GM21528 (cell line): ENCODE results near the gene TMUB1.
"Not testable (repeated sequence)": the region's sequence is repeated elsewhere in the genome, so short reads cannot be mapped to it uniquely, and the experiment has no call there.

Source experiments
- ATAC-seq: cut with Tn5 transposase; IDR thresholded peaks from one replicate; pipeline ENCODE4 v1.9.1; 2021; ENCODE audit warnings: mild to moderate bottlenecking, moderate library complexity; ENCODE audit not compliant: unreplicated experiment, low FRiP score

The TMUB1 gene

DNA sequence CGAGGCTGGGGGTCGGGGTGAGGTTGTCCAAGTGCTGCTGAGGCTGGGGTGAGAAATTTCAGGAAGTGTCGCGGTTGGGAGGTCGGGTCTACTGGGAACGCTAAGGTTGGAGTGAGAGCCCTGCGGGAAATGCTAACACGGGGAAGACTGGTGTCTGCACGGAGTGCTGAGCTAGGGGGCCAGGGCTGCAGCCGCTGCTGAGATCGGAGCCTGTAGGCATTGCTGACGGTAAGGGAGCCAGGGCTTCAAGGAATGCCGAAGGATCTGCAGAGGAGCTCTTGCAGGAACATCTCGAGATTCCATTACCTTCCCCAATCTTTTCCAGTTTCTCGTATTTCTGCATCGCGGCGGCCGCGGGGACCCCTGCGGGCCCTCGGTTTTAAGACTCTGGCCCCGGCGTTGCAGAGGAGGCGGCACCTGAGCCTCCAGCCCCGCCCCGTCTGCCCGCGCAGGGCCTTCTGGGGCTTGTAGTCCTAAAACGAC, 25.7 kb downstream of the TMUB1 start, which contains the start of gene CDK5:
Gene CDK5 (minus strand): TSS at position 392 of the 483 bp plus-strand sequence. CDS start 49 bp downstream, at position 343.
- ATAC-seq = peak; percentile 15

DNA sequence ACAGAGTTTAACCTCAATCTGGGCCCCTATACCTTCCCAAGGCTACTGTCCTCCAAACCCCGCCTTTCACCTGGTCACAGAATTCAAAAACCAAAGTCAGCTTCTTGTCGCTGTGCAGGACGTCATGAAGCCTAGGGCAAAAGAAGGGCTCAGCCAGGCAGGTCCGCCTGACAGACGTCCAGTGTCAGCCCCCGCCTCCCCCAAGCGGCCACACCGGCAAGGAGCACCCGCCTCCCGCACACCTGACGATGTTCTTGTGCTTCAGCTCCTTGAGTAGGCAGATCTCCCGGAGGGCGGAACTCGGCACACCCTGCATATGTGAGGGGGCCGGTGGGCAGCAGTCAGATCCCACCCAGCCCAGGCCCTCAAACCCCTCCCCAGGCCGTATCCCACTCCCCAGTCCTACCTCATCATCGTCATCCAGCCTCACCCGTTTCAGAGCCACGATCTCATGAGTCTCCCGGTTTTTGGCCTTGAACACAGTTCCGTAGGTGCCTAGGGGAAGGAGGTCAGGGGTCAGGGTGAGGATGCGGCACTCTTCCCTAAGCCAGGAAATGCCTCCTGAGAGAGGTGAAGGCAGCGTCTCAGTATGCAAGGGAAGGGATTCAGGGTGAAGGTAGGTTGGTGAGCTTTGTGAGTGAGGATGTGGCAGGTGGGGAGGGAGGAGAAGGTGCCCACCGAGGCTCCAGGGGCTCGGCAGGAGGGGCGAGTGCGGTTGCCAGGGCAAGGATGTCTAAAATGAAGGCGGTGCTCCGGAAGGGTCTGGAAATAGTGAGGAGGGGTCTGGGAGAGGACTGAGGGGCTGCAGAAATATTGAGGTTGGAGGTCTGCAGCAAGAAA, 26.4 kb downstream of the TMUB1 start:
- no peak for ATAC-seq

DNA sequence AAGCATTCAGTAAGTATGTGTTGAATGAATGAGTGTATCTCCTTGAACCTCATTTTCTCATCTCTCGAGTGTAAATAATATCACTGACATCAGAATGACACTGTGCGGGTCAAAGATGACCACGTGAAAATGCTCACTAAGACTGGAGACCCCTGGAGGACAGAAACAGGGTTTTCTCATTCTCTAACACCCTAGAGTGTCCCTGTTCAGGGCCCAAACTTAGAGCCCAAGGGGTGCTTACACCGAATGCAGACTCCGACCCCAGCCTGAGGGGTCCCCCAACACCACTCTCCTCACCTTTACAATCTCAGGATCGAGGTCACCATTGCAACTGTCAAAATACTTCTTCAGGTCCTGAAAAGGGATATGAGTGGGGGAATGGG, 27.0 kb downstream of the TMUB1 start:
- ATAC-seq = no peak

DNA sequence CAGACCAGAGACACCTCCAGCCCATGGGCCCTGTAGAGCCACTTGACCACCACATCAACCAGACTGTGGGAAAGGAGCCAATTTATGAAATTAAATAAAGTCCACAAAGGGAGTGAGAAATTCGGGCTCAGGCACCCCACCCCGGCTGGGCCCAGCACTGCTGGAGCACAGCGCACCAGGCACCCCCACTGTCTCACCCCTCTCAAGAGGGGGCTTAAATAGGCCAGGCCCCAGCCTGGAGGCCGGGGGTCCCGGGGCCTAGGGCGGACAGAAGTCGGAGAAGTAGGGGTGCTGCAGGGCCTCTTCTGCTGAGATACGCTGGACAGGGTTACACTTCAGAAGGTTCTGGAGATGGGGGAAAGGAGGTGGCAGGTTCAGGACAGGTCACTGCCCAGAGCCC, 29.5 kb downstream of the TMUB1 start:
- no peak for ATAC-seq

DNA sequence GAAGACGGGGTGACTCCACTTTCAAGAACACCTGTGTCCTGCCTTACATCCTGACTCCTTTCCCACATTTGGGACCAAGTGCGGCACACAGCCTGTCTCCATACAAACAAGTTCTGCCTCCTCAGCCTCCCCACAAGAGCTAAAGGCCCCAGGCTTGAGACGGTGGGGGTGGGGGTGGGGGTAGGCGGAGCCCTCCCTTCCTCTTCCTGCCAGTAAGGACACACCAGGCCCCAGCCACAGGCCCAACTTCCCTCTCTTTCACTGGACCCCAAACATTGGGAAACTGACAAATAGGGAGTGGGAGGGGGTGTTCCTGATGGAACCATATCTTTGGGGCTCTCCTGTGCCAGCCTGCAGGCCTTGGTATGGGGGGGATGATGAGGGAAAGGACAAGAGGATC, 30.2 kb downstream of the TMUB1 start:
- no peak for ATAC-seq

DNA sequence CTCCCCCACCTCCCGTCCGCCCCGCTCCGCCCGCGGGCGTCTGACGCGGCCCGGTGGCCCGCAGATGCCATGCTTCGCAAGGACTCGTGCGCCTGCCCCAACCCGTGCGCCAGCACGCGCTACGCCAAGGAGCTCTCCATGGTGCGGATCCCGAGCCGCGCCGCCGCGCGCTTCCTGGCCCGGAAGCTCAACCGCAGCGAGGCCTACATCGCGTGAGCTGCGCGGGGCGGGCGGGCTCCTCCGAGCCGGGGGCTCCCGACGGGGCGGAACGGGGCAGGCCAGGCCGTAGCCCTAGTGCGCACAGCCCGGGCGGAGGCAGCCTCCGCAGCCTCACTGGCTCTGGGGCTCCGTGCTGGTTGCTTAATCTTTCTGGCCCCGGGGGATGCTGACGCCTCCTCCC, 32.2 kb downstream of the TMUB1 start:
- ATAC-seq = no peak

DNA sequence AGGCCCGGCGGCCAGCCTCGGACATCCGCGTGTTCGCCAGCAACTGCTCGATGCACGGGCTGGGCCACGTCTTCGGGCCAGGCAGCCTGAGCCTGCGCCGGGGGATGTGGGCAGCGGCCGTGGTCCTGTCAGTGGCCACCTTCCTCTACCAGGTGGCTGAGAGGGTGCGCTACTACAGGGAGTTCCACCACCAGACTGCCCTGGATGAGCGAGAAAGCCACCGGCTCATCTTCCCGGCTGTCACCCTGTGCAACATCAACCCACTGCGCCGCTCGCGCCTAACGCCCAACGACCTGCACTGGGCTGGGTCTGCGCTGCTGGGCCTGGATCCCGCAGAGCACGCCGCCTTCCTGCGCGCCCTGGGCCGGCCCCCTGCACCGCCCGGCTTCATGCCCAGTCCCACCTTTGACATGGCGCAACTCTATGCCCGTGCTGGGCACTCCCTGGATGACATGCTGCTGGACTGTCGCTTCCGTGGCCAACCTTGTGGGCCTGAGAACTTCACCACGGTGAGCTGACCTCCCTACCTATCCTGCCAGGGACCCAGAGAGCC, 34.3 kb downstream of the TMUB1 start:
- ATAC-seq = no peak

DNA sequence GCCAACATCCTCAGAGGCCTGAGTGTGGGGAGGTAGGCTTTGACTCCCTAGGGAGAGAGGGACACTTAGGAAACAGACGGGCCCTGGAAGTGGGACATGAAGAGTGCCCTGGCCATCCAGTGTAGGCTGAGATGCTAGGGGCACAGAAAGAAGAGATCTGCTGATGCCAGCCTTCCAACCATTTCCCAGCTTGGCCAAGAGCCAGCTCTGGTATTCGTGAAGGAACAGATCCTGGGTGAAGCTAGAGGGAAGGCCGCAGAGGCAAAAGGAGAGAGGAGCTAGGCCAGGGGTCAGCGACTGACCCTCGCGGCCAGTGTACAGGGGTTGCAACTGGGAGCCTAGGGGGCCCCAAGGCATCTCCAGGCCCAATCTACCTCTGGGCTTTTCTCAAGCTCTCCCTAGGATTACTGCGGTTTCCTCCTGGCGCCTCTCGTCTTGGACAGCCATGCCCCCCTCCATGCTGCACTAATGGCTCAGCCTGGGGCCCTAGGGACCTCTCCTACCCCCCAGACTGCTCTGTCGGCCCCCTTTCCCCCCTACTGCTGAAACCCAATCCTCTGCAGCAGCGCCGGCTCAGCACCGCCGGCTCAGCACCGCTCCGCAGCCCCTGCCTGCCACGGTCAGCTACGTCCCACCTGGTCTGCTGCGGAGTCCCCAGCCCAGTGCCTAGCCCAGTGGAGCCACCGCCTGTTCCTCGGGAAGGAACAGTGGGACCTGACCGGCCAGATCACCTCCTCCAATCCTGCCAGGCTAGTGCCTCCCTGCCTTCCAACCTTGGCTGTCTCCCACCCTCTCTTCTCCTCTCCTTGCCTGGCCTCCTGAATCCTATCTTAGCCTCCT, 35.1 kb downstream of the TMUB1 start, which contains the start of gene ASIC3:
Gene ASIC3 (plus strand): TSS at position 556 of the 840 bp plus-strand sequence. CDS start 355 bp downstream, outside the sequence.
- no peak for ATAC-seq

DNA sequence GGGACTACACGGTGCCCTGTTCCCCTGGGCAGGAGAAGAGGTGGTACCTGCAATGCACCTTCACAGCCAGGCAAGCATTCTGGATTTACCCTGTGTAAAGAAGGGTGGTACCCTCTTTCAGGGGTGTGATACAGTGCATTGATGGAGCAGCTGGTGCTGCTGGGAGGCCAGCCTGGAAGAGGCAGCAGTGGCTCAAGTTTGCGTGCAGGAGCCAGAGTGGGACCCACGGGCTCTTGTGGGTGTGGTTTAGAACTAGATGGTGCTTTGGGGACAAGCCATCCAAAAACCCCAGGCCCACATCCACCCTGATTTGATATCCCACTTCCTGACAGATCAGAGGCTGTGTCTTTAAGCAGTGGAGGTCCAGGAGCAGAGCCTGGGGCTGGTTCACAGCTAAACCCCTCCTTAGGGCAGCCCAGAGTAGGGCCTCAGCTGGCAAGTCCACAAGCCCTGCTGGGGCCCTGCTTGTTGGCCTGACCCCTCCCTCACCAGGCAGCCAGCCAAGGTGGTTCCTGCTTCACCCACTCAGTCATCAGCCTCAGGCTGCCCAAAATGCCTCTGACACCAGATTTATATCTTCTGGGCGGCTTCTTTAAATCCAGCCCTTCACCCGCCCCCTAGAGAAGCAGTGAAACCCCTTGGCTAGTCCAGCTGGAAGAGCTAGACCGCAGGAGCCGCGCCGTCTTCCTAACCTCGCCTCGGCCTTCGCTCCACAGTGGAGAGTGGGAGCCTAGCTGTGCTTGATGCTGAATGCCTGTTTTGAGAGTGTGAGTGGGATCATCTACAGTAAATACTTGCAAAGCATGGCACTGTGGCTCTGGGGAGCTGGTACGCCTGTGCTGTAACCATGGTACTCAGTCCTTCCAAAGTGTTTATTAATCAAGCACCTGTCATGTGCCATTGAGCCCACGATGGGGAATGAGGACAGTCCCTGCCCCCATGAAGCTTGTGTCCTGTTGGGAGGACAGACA, 36.4 kb downstream of the TMUB1 start:
- ATAC-seq = no peak

DNA sequence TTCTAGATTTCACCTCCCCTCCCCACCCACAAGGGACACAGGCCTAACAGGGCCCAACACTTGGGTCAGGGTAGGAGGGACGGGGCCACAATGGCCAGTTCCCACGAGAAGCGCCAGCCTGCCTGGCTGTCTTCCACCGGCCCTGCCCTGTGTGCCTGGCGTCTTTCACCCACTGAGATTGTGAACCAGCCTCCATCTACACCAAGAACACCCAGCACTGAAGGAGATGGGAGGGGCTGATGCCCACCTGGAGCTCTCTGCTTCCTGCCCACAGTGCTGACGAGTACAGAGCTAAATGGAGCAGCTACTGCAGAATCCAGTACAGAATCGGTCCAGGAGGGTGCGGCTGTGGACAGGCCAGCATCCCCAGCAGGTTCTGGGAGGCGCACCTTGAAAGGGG, 37.3 kb downstream of the TMUB1 start:
- no peak for ATAC-seq

DNA sequence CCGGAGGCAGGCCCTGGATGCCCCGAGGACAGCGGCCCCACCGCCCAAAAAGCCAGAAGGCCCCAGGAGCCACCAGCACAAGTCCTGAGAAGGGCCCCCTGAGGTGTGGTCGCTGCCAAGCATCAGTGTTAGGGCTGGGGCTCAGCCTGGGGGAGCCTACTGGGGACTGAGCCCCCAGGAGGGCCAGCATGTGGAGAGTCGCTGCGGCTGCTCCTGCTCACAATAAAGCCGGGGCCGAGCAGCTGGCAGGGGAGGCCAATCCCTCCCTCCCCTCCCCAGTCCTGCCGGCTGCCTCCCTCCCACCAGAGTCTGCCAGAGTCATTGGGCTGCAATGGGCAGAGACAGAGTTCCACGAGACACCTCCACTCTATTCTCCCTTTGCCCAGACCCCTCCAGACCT, 38.0 kb downstream of the TMUB1 start:
- ATAC-seq = no peak

DNA sequence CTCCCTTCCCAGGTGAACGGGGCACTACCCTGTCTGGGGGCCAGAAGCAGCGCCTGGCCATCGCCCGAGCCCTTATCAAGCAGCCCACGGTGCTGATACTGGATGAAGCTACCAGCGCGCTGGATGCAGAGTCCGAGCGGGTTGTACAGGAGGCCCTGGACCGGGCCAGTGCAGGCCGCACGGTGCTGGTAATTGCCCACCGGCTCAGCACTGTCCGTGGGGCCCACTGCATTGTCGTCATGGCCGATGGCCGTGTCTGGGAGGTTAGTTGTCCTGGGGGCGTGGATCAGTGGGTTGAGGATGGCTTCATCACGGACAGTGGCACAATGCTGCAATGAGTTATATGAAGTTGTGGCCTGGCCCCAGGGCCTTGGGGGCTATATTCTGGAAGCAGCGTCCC, 39.3 kb downstream of the TMUB1 start:
- ATAC-seq = no peak

DNA sequence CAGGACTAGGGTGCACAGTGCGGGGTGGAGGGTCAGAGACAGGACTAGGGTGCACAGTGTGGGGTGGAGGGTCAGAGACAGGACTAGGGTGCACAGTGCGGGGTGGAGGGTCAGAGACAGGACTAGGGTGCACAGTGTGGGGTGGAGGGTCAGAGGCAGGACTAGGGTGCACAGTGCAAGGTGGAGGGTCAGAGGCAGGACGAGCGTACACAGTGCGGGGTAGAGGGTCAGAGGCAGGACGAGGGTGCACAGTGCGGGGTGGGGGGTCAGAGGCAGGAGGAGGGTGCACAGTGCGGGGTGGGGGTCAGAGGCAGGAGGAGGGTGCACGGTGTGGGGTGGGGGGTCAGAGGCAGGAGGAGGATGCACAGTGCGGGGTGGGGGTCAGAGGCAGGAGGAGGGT, 39.8 kb downstream of the TMUB1 start:
- not testable (repeated sequence) for ATAC-seq

DNA sequence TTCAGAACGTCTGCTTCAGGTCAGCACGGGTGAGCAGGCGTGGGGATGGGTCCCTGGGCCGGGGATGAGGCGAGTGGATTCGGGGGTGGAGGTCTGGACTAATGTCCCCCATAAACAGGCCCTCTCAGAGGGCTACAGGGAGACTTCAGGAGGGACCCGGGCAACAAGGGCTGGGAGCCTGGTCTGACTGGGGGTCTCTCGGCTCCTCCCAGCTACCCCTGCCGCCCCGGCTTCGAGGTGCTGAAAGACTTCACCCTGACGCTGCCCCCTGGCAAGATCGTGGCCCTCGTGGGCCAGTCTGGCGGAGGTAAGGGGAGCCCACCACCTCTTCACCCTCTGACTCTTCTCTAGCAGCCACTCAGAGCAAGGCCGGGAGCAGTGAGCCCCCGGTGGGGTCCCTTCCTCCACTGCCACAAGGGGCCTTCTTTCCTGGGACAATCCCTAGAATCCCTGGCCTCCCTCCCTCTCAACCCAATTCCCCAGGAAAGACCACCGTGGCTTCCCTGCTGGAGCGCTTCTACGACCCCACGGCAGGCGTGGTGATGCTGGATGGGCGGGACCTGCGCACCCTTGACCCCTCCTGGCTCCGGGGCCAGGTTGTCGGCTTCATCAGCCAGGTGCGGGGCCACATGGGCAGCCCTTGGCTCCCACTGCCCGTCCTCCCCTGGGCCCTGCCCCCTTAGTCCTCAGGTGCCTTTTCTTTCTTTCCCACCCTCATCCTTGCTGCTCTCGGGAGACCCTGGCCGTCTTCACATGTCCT, 42.5 kb downstream of the TMUB1 start:
- ATAC-seq = no peak

DNA sequence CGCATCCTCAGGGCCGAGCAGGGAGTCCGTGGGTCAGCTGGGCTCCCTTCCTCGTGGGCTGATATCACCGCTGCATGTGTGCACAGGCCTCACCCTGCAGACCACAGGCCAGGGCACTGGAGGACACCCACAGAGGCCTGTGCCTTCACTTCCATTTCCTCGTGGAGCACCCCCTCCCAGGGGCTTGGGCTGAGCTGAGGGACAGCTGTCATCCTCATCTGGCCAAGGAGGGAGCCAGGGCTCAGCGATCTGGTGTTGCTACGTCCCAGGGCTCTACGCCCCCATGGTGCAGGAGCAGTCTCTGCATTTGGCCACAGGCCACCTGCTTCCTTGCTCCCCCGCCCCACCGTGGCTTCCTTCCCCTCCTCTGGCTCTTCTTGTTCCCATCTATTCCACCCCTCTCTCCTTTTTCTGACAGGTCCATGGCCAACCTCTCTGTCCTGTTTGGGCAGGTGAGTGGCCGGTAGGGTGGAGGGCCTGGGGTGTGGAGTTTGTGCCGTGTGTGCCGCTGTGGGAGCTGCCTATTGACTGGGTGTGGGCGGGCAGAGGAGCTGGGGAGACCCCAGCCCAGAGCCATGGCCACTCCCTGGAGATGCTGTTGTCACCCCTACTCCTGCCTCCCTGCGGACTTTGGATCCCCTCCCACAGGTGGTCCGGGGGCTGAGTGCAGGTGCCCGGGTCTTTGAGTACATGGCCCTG, 43.3 kb downstream of the TMUB1 start:
- no peak for ATAC-seq

DNA sequence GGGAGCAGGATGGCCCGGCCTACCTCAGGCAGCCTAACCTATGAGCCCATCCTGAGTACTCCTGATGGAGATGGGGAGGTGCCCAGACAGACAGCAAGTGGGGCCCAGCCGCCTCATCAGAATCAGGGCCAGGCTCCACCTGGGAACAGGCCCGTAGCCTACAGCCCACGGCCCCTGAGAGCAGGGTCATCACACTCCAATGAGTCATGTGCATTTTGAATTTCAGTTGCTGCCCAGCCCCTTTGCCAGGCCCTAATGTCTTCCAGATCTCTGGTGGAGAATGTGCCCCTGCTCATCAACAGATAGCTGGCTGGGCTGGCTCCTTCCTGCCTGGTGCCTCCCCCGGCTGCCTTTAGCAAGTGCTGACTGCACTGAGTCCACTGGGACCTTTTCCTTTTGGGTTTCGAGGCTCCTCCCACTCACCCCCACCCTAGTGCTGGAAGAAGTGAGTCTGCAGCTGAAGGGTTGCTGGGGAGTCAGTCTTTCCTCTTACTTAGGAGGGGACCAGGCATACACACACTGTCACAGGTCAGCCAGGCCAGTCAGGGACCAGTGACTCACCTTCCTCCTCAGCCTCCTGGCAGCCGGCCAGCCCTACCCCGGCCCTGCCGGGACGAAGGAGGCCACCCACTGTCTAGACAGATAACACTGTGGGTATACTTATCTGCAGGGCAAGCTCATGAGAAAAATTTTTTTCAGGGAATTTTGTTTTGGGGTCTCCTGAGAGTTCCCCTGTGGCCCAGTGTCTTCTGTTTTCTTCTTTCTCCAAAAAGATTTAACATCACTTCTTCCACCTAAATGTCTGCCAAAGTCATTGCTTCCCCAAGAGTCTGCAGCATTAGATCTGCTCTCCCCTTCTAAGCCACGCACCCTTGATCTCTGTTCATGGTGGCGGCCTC, 44.1 kb downstream of the TMUB1 start:
- no peak for ATAC-seq

DNA sequence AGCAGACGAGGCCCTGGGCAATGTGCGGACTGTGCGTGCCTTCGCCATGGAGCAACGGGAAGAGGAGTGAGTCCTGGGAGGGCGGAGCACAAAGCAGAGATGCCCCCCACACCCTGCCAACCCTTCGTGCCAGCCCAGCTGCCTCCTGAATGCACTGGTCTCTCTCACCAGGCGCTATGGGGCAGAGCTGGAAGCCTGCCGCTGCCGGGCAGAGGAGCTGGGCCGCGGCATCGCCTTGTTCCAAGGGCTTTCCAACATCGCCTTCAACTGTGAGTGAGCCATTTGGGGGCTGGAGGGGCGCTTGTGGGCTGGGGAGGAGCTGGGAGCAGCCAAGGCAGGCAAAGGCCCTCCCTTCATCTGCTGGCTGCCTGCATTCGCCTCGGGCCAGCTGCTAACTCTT, 47.4 kb downstream of the TMUB1 start:
- no peak for ATAC-seq
